ENCODE measurements around the gene UTP15.

UTP15 gene

DNA sequence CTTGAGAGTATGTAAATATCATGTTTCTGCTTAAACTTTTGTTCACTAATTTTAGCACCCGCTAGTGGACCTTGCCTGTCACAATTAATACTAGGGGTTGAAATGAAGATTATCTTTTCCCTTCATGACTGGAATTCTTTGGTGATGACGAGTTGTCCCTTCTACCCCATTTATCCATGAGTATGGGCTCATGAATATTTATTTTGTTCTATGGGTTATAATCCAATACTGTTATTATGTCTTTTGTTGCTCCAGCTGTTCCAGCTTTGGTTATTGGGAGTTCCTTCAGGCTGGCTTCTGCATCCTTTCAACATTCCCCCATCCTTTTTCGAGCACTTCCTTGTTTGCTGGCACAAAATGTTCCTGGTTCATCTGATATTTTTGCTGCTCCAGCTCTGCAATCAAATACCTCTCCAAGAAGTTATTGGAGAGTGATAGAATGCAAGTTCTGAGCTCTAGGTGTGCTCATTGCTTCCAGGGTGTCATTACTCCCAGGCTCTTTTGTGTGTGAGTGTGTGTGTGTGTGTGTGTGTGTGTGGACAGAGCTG lies 40.7 kb downstream of the UTP15 start:
- TF ChIP-seq, protein P1, sequence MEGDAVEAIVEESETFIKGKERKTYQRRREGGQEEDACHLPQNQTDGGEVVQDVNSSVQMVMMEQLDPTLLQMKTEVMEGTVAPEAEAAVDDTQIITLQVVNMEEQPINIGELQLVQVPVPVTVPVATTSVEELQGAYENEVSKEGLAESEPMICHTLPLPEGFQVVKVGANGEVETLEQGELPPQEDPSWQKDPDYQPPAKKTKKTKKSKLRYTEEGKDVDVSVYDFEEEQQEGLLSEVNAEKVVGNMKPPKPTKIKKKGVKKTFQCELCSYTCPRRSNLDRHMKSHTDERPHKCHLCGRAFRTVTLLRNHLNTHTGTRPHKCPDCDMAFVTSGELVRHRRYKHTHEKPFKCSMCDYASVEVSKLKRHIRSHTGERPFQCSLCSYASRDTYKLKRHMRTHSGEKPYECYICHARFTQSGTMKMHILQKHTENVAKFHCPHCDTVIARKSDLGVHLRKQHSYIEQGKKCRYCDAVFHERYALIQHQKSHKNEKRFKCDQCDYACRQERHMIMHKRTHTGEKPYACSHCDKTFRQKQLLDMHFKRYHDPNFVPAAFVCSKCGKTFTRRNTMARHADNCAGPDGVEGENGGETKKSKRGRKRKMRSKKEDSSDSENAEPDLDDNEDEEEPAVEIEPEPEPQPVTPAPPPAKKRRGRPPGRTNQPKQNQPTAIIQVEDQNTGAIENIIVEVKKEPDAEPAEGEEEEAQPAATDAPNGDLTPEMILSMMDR (IDR thresholded peaks at IDR 0.05; ENCODE audit: insufficient read depth, low read depth, low read length, missing control alignments), result no peak

DNA sequence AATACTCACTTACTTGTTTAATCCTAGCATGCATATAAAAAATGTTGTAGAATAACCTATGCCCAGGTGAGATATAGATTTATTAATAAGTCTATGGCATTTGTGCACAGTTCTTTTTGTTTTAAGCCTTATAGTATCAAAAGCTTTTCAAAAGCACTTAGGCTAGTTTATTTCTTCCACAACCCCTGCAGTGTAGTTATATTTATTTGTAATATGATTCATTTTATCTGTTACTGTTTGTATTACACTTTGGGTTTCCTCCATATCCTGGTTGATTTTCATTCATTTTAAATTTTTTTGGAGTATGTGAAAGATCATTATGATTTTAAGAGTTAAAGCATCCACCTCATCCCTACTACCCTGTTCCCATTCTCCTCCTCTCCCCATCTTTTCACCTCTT lies 41.7 kb downstream of the UTP15 start:
- DNase-seq (ENCODE audit: low read depth), result no peak
- TF ChIP-seq, protein P1 (IDR thresholded peaks at IDR 0.05; ENCODE audit: insufficient read depth, low read depth, low read length, missing control alignments), result no peak
- H3K4me3 ChIP-seq (ENCODE audit: low read depth, low read length), result no peak overlapping the region

More for the DNA sequence above, 40.7 kb downstream of the UTP15 start:
- no peak for DNase-seq (ENCODE audit: low read depth)
- no peak overlapping the region for H3K4me3 ChIP-seq (ENCODE audit: low read depth, low read length)

DNA sequence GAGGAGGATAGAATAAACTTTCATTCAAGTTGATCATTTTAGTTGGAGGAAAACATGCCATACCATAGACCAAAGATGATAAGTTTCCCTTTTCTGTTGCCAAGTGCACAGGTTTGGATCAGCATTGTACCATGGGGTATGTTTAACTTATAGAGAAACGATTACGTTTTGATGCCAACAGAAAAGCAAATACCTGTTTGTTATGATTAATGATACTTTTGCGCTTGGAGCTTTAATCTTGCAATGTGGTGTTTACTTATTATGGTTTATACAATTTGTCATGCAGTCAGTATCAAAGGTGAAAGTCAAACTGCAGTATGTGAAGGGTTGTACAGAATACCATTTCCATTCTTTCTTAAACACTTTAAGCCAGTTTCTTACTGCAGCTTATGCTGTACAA lies 47.3 kb downstream of the UTP15 start:
- DNase-seq (ENCODE audit: low read depth), result no peak
- TF ChIP-seq, protein P1 (IDR thresholded peaks at IDR 0.05; ENCODE audit: insufficient read depth, low read depth, low read length, missing control alignments), result no peak
- no peak overlapping the region for H3K4me3 ChIP-seq (ENCODE audit: low read depth, low read length)

GRCh38 chr5:73615085-73615484 lies 49.5 kb downstream of the UTP15 start:
- H3K4me3 ChIP-seq (ENCODE audit: low read depth, low read length), result no peak overlapping the region
- TF ChIP-seq, protein P1 (IDR thresholded peaks at IDR 0.05; ENCODE audit: insufficient read depth, low read depth, low read length, missing control alignments), result no peak
- no peak for DNase-seq (ENCODE audit: low read depth)

DNA sequence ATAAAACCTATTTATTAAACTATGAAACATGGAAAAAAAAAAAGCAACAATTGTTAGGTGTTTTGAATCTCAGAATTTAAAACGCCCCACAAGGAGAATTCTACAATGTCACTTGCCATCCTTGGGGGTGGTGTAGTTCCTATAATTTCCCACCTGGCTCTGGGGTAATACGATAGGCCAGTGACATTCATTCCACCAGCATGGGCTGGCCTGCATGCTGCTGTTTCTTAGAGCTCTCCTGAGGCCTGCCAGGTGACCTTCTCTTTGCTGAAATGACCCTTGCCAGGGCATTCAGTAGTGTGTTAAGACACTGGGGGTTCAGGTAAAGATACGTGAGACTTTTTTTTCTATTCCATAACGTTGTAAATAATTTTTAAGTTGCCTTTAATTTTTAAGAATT lies 50.4 kb downstream of the UTP15 start:
- TF ChIP-seq, protein P1 (IDR thresholded peaks at IDR 0.05; ENCODE audit: insufficient read depth, low read depth, low read length, missing control alignments), result no peak
- H3K4me3 ChIP-seq (ENCODE audit: low read depth, low read length), result no peak overlapping the region
- DNase-seq (ENCODE audit: low read depth), result no peak

GRCh38 chr5:73617510-73618279 lies 52.2 kb downstream of the UTP15 start:
- peak overlapping the region; percentile 1 for H3K4me3 ChIP-seq (ENCODE audit: low read depth, low read length)
- TF ChIP-seq, protein P1 (IDR thresholded peaks at IDR 0.05; ENCODE audit: insufficient read depth, low read depth, low read length, missing control alignments), result no peak
- DNase-seq (ENCODE audit: low read depth), result peak; percentile 61

Measured in GM12865 (cell line).